HUES48 (cell line): ENCODE measurements around the gene OSBPL5.

Source experiments
- H3K27ac ChIP-seq: one replicate; pipeline ENCODE4 v1.7.0; 2013; ENCODE audit warnings: low read depth, low read length, inconsistent platforms
- H3K27me3 ChIP-seq: 2 replicates; pipeline ENCODE4 v1.6.1; 2013; ENCODE audit warnings: mild to moderate bottlenecking, low read length; ENCODE audit not compliant: control insufficient read depth, insufficient read depth
- H3K36me3 ChIP-seq: 2 replicates; pipeline ENCODE4 v1.6.1; 2013; ENCODE audit warnings: low read length; ENCODE audit not compliant: control insufficient read depth, insufficient read depth
- H3K4me1 ChIP-seq: 2 replicates; pipeline ENCODE4 v1.6.1; 2013; ENCODE audit warnings: mild to moderate bottlenecking, low read length; ENCODE audit not compliant: control insufficient read depth, insufficient read depth
- H3K4me3 ChIP-seq: 2 replicates; pipeline ENCODE4 v1.5.1; 2013; ENCODE audit warnings: mild to moderate bottlenecking, low read depth, low read length
- H3K9ac ChIP-seq: 2 replicates; pipeline ENCODE4 v1.6.1; 2013; ENCODE audit warnings: mild to moderate bottlenecking, low read depth, low read length, moderate library complexity
- H3K9me3 ChIP-seq: 2 replicates; pipeline ENCODE4 v1.6.1; 2013; ENCODE audit warnings: low read length; ENCODE audit not compliant: control insufficient read depth, insufficient read depth

OSBPL5 gene

DNA sequence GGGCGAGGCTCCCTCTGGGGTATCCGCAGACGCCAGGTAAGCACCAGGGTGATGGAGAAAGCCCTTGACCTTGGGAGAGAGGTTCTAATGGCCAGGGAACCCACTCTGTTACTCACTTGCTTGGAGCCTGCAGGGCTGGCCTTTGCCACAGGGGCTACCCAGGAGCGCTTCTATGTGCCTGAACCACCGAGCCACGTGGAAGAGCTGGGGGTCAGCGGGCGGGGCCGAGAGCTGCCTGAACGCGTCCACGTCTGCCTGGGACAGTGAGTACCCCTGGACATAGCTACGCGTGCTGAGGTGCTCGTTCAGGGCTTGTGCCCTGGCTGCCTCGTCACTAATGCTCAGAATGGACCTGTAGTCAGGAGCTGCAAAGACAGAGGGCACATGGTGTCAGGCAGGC is 117.5 kb downstream of the OSBPL5 start:
- peaks cover 21% of the 10 kb centered on the region for H3K4me1 ChIP-seq
- H3K9ac ChIP-seq = no peak overlapping the region
- H3K36me3 ChIP-seq = peaks cover 48% of the 10 kb centered on the region
- H3K9me3 ChIP-seq = no peaks in the 10 kb centered on the region
- H3K27ac ChIP-seq = no peak overlapping the region
- H3K27me3 ChIP-seq = no peaks in the 10 kb centered on the region
- no peak overlapping the region for H3K4me3 ChIP-seq

- no peaks in the 10 kb centered on the region for H3K27me3 ChIP-seq
- H3K27ac ChIP-seq = no peak overlapping the region
- H3K36me3 ChIP-seq = peaks cover 55% of the 10 kb centered on the region
- no peaks in the 10 kb centered on the region for H3K9me3 ChIP-seq
- H3K4me3 ChIP-seq = no peak overlapping the region
- H3K4me1 ChIP-seq = peaks cover 12% of the 10 kb centered on the region
- no peak overlapping the region for H3K9ac ChIP-seq
These were observed 118.5 kb downstream of the OSBPL5 start for GRCh38 chr11:3046641-3047040.

DNA sequence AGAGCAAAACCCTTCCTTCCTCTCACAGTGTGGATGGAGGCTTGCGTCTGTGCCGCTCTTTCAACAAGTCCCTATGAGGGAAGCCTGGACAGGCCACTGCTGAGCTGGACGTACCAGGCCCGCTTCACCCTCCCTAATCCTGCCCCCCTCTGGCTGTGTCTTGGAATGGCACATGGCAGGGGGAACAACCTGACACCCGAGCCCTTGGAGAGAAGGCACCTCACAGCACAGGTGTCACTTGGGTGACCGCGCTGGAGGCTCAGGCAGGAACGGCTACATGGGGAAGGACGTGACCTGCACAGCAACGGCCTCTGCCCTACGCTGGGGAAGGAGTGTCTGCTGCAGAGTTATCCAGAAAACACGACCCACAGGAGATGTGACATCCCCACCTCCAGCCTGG is 118.9 kb downstream of the OSBPL5 start:
- peaks cover 60% of the 10 kb centered on the region for H3K36me3 ChIP-seq
- H3K9ac ChIP-seq = no peak overlapping the region
- no peak overlapping the region for H3K27ac ChIP-seq
- no peaks in the 10 kb centered on the region for H3K27me3 ChIP-seq
- H3K4me3 ChIP-seq = no peak overlapping the region
- H3K9me3 ChIP-seq = no peaks in the 10 kb centered on the region
- H3K4me1 ChIP-seq = peaks cover 8% of the 10 kb centered on the region; the same call in 1 of the 2 replicates

GRCh38 chr11:3044915-3045314 is 120.2 kb downstream of the OSBPL5 start:
- H3K9ac ChIP-seq = no peak overlapping the region
- H3K4me1 ChIP-seq = no peaks in the 10 kb centered on the region
- H3K27me3 ChIP-seq = no peaks in the 10 kb centered on the region
- no peak overlapping the region for H3K4me3 ChIP-seq
- no peak overlapping the region for H3K27ac ChIP-seq
- H3K9me3 ChIP-seq = no peaks in the 10 kb centered on the region
- peaks cover 67% of the 10 kb centered on the region for H3K36me3 ChIP-seq

DNA sequence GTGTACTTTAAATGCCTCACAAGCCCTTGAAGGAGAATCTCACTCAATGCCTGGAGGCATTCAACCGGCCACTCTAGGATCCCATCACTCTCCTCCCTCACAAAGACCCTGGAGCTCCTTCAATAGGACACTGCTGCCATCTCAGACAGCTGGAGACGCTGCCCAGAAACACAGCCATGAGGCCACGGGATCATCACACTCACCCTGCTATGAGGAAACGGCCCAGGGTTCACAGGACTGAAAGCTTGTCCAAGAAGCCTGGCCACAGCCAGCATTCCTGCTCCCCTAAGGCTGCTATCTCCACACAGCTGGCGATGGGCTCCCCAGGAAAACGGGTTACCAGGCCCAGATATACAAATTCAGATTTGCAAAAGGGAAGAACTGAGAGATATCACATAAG is 121.1 kb downstream of the OSBPL5 start:
- no peak overlapping the region for H3K9ac ChIP-seq
- H3K27ac ChIP-seq = no peak overlapping the region
- H3K4me3 ChIP-seq = no peak overlapping the region
- H3K27me3 ChIP-seq = no peaks in the 10 kb centered on the region
- no peaks in the 10 kb centered on the region for H3K9me3 ChIP-seq
- no peaks in the 10 kb centered on the region for H3K4me1 ChIP-seq
- peaks cover 69% of the 10 kb centered on the region for H3K36me3 ChIP-seq

- H3K36me3 ChIP-seq = peaks cover 75% of the 10 kb centered on the region
- H3K27ac ChIP-seq = no peak overlapping the region
- no peak overlapping the region for H3K9ac ChIP-seq
- no peak overlapping the region for H3K4me3 ChIP-seq
- no peaks in the 10 kb centered on the region for H3K4me1 ChIP-seq
- H3K9me3 ChIP-seq = no peaks in the 10 kb centered on the region
- no peaks in the 10 kb centered on the region for H3K27me3 ChIP-seq
These were observed 121.7 kb downstream of the OSBPL5 start for GRCh38 chr11:3043315-3043871.

DNA sequence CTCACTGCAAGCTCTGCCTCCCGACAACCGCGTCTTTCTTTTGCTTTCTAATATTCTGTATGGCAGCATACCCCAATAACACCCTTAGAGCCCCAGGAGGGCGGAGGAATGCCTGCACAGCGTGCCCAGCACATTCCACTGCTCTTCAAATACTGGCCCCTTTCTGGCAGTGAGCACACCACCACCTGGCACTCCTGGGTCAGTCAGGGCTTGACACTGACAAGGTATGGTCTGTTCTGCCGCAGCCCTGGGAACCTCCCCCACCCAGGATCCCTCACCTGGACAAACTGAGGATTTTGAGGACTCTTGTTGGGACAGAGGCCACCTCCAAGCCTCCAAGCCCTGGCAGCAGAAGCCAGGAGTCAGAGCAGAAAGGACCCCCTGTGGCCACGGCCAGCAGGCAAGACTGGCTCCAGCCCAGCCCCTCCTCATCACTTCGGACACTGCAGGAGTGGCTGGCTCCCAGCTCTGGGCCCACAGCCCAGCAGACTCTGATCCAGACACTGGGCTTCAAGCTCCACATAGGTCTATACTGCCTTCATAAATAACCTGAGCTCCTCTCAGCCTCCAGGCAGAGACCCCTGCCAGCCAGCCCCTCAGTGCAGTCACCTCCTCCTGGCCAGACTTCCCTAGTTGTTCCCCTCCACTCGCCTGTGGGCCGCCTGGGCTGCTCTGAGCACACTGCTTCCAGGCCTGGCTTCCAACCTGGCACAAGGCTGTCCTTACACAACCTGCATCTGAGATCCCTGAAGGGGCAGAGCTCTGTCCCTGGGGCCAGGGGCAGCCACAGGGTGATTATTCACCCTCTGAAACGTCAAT is 122.4 kb downstream of the OSBPL5 start:
- H3K27me3 ChIP-seq = no peaks in the 10 kb centered on the region
- no peak overlapping the region for H3K9ac ChIP-seq
- no peaks in the 10 kb centered on the region for H3K4me1 ChIP-seq
- no peak overlapping the region for H3K4me3 ChIP-seq
- no peak overlapping the region for H3K27ac ChIP-seq
- H3K36me3 ChIP-seq = peaks cover 78% of the 10 kb centered on the region
- H3K9me3 ChIP-seq = no peaks in the 10 kb centered on the region

DNA sequence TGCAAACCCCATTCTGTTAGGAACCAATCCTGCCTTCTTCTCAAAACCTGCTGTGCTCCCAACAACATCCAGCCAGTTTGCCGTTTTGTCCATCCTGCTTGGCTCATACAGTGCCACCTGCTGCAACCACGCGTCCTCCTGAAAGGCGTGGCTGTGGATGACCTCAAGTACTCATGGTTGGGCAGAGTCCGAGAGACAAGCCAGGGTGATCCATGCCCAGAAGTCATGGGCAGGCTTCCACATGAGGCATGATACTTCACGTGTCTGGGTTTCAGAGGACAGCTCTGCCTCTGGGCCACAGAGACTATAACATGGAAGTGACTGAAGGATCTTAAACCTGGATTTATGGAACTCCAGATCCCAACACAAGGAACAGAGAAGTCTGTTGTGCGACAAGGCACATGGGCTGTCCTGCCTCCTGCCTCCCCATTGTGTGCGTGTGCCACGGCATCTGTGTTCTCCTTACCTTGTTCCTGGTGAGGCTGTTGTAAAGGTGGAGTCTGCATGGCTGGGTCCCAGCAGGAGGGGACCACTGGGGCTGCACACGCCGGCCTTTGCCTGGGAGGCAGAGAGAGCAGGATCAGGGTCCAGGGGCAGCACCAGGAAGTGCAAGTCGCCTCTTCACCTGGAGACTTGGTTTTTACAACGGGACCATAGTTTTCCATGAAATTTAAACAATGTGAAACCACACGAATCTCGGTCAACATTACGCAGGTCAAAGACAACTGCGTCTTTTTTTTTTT is 123.2 kb downstream of the OSBPL5 start:
- H3K36me3 ChIP-seq = peaks cover 80% of the 10 kb centered on the region

GRCh38 chr11:3040881-3041280 is 124.2 kb downstream of the OSBPL5 start:
- Histone ChIP-seq H3K36me3 (peaks cover 85% of the 10 kb centered on the region), H3K27ac (no peak overlapping the region), H3K9me3 (no peaks in the 10 kb centered on the region), H3K9ac (no peak overlapping the region), H3K4me3 (no peak overlapping the region), H3K27me3 (no peaks in the 10 kb centered on the region), H3K4me1 (no peaks in the 10 kb centered on the region)

More for the DNA sequence above, 123.2 kb downstream of the OSBPL5 start:
- Histone ChIP-seq H3K9ac (no peak overlapping the region), H3K4me1 (no peaks in the 10 kb centered on the region), H3K27ac (no peak overlapping the region), H3K4me3 (no peak overlapping the region), H3K27me3 (no peaks in the 10 kb centered on the region), H3K9me3 (no peaks in the 10 kb centered on the region)

GRCh38 chr11:3037945-3038271 is 127.2 kb downstream of the OSBPL5 start:
- no peaks in the 10 kb centered on the region for H3K4me1 ChIP-seq
- no peak overlapping the region for H3K27ac ChIP-seq
- no peaks in the 10 kb centered on the region for H3K27me3 ChIP-seq
- H3K36me3 ChIP-seq = peaks cover 92% of the 10 kb centered on the region
- no peaks in the 10 kb centered on the region for H3K9me3 ChIP-seq
- H3K4me3 ChIP-seq = no peak overlapping the region
- no peak overlapping the region for H3K9ac ChIP-seq
